ENCODE data around the gene PPIP5K1.
"Not testable (repeated sequence)": the region's sequence is repeated elsewhere in the genome, so short reads cannot be mapped to it uniquely, and the experiment has no call there.

DNA sequence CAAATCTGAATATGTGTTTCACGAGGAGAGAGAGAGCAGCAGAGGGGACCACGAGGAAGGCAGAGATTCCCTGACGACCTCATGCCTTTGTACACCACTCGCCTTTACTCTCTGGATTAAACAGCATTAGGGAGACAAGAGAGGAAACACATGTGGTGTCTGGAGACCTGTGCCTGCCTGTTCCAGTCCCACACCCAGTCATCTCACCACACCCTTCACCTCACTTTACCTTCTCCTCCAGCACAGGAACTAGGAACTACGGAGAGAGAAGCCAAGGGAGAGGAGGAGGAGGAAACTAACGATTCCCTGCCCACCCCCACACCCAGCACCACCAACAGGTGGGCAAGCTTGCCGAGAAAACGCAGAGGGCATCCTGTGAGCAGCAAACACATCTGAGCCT is 2.8 kb upstream of the PPIP5K1 start:
- TF ChIP-seq, protein P1, sequence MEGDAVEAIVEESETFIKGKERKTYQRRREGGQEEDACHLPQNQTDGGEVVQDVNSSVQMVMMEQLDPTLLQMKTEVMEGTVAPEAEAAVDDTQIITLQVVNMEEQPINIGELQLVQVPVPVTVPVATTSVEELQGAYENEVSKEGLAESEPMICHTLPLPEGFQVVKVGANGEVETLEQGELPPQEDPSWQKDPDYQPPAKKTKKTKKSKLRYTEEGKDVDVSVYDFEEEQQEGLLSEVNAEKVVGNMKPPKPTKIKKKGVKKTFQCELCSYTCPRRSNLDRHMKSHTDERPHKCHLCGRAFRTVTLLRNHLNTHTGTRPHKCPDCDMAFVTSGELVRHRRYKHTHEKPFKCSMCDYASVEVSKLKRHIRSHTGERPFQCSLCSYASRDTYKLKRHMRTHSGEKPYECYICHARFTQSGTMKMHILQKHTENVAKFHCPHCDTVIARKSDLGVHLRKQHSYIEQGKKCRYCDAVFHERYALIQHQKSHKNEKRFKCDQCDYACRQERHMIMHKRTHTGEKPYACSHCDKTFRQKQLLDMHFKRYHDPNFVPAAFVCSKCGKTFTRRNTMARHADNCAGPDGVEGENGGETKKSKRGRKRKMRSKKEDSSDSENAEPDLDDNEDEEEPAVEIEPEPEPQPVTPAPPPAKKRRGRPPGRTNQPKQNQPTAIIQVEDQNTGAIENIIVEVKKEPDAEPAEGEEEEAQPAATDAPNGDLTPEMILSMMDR (conservative IDR thresholded peaks at IDR 0.05; ENCODE audit: low read length), result not testable (repeated sequence)
- not testable (repeated sequence) for TF ChIP-seq EZH2phosphoT487 (IDR thresholded peaks at IDR 0.05; ENCODE audit: borderline replicate concordance, low read depth, low read length)
